Panc1 (cell line): ENCODE results near the gene HACD2. TPM values are rescaled to one million over a fixed set of nuclear protein-coding genes. Genes with fewer than 3 reads are reported as not detected.
A peak's percentile ranks its signal among the peaks of the same experiment; 100 is the strongest.

ENCODE experiments used
- ATAC-seq: fragments of 200-7000 bp; cut with Tn5 transposase; 2 replicates; pipeline ENCODE4 v1.9.1; 2020; ENCODE audit warnings: mild to moderate bottlenecking, moderate library complexity
- BruUV-seq: library from RNA; stranded (reverse); fragments of 400-500 nt; replicated peaks from 2 replicates; lab custom pipeline; 2021; lab: Mats Ljungman, UMichigan
- CTCF ChIA-PET: fragments of 300-600 bp; sonication (Branson Sonifier 250); formaldehyde crosslinking; loops from one replicate; lab custom pipeline; 2022; ENCODE audit warnings: antibody characterized with exemption; lab: Charles Lee
- POLR2A ChIA-PET: fragments of 300-600 bp; sonication (Branson Sonifier 250); formaldehyde crosslinking; loops from one replicate; lab custom pipeline; 2022; ENCODE audit warnings: antibody characterized with exemption; lab: Charles Lee
- DNase-seq: peaks from one replicate; pipeline ENCODE4 v3.0.0-alpha.2; 2010; ENCODE audit warnings: low read depth, low spot score
- H3K27ac ChIP-seq: 2 replicates; pipeline ENCODE4 v1.5.1; 2011; ENCODE audit warnings: mild to moderate bottlenecking, low read length, inconsistent platforms
- H3K27me3 ChIP-seq: fragments of 200-500 bp; sonication (Bioruptor generic); 2 replicates; pipeline ENCODE4 v1.6.0; 2014; ENCODE audit warnings: low read length, inconsistent platforms; ENCODE audit not compliant: control insufficient read depth, insufficient read depth
- H3K36me3 ChIP-seq: fragments of 200-500 bp; sonication (Bioruptor generic); 2 replicates; pipeline ENCODE4 v1.5.1; 2014; ENCODE audit warnings: inconsistent platforms, mild to moderate bottlenecking, low read length, moderate library complexity; ENCODE audit not compliant: control insufficient read depth, insufficient read depth
- H3K4me1 ChIP-seq: 2 replicates; pipeline ENCODE4 v1.5.1; 2011; ENCODE audit warnings: inconsistent platforms, mild to moderate bottlenecking, low read length, moderate library complexity; ENCODE audit not compliant: control insufficient read depth, insufficient read depth
- H3K4me3 ChIP-seq, 2 experiments: 2 replicates each; pipeline ENCODE4 v1.5.1; 2011 to 2012; ENCODE audit warnings: low read depth in 2 of 2, low read length in 2 of 2, mild to moderate bottlenecking in 2 of 2, inconsistent platforms in 1 of 2, moderate library complexity in 1 of 2
- H3K9me3 ChIP-seq: fragments of 200-500 bp; sonication (Bioruptor generic); 2 replicates; pipeline ENCODE4 v1.5.1; 2014; ENCODE audit warnings: low read depth, mild to moderate bottlenecking, inconsistent platforms, low read length, moderate library complexity; ENCODE audit not compliant: control insufficient read depth, insufficient read depth
- CTCF ChIP-seq: fragments of 450-650 bp; IDR thresholded peaks from 2 replicates; pipeline ENCODE4 v1.5.1; 2017; ENCODE audit warnings: mild to moderate bottlenecking
- POLR2AphosphoS5 ChIP-seq: IDR thresholded peaks from 2 replicates; pipeline ENCODE4 v1.6.1; 2012; ENCODE audit warnings: mild to moderate bottlenecking, low read depth, low read length, moderate library complexity
- REST ChIP-seq, 2 experiments: IDR thresholded peaks; 2 replicates each; pipeline ENCODE4 v1.6.1; 2011 to 2012; ENCODE audit warnings: low read depth in 2 of 2, control low read depth in 1 of 2, low read length in 1 of 2, mild to moderate bottlenecking in 1 of 2, moderate library complexity in 1 of 2; ENCODE audit not compliant: insufficient read depth in 1 of 2
- SIN3A ChIP-seq: IDR thresholded peaks from 2 replicates; pipeline ENCODE4 v1.6.1; 2012; ENCODE audit warnings: low read depth, mild to moderate bottlenecking, low read length, moderate library complexity, borderline replicate concordance; ENCODE audit not compliant: insufficient read depth
- TCF7L2 ChIP-seq: IDR thresholded peaks from 2 replicates; pipeline ENCODE4 v1.6.1; 2011; ENCODE audit warnings: mild to moderate bottlenecking, low read depth, low read length, inconsistent platforms
- in situ Hi-C: cut with HindIII; loops from 2 replicates; pipeline ENCODE4 v1.10.0; 2016; ENCODE audit warnings: low sequenced_read_pairs, low pct_unique_long_range_greater_than_20kb
- intact Hi-C: fragments of 100-400 bp; cut with micrococcal nuclease; formaldehyde crosslinking; loops from one replicate; pipeline ENCODE4 v1.10.0; 2022; ENCODE audit not compliant: unreplicated experiment
- total RNA-seq: library from RNA; stranded (reverse); gene quantifications from one replicate; pipeline ENCODE4 v1.2.1, GENCODE V29; 2021; ENCODE audit not compliant: unreplicated experiment

Gene HACD2
- total RNA-seq, 1 experiment from 2014 or later = 58.6 TPM

GRCh38 chr3:123536153-123536895 lies 48.5 kb downstream of the HACD2 start:
- TF ChIP-seq POLR2AphosphoS5 = no peak
- TF ChIP-seq CTCF = no peak
- TF ChIP-seq SIN3A = no peak
- no peak for TF ChIP-seq REST (IDR thresholded peaks at IDR 0.05; ENCODE audit: insufficient read depth in 1 of 2, low read depth in 2 of 2, low read length in 1 of 2)
- TF ChIP-seq TCF7L2 = no peak
- BruUV-seq = no TSS peak
- ChIA-PET POLR2A (no interaction called here), CTCF (no interaction called here)
- in situ Hi-C loops = no loop called here
- Histone ChIP-seq H3K36me3 (no peaks in the 10 kb centered on the region), H3K9me3 (no peaks in the 10 kb centered on the region), H3K27ac (no peak overlapping the region), H3K4me1 (no peaks in the 10 kb centered on the region), H3K27me3 (no peaks in the 10 kb centered on the region), H3K4me3 (no peak overlapping the region)
- no peak for DNase-seq
- intact Hi-C loops = no loop called here
- ATAC-seq = no peak

GRCh38 chr3:123535580-123535979 lies 49.3 kb downstream of the HACD2 start:
- DNase-seq = no peak
- POLR2A ChIA-PET = no interaction called here
- intact Hi-C loops = no loop called here

More at GRCh38 chr3:123535580-123535979, 49.3 kb downstream of the HACD2 start:
- no peak for TF ChIP-seq POLR2AphosphoS5
- no peak for TF ChIP-seq REST (IDR thresholded peaks at IDR 0.05; ENCODE audit: insufficient read depth in 1 of 2, low read depth in 2 of 2, low read length in 1 of 2)
- TF ChIP-seq CTCF = no peak
- no peak for TF ChIP-seq SIN3A
- TF ChIP-seq TCF7L2 = no peak
- no peaks in the 10 kb centered on the region for H3K36me3 ChIP-seq
- ATAC-seq = peak; percentile 65; the same call in 1 of the 2 replicates
- H3K9me3 ChIP-seq = no peaks in the 10 kb centered on the region
- H3K4me3 ChIP-seq = no peak overlapping the region
- H3K27ac ChIP-seq = no peak overlapping the region
- in situ Hi-C loops = no loop called here
- no TSS peak for BruUV-seq
- H3K27me3 ChIP-seq = no peaks in the 10 kb centered on the region
- CTCF ChIA-PET = no interaction called here
- H3K4me1 ChIP-seq = no peaks in the 10 kb centered on the region
